Stimulated activated CD8-positive, alpha-beta memory T cell treated with anti-CD3 and anti-CD28 coated beads, Interleukin-12 subunit alpha, Interleukin-12 subunit beta, amount 100 ng/mL, for 4 hours (primary cell): ENCODE measurements around the gene DVL3.

Source experiments
- DNase-seq: peaks from one replicate; pipeline ENCODE4 v3.0.0-alpha.2; 2020; ENCODE audit warnings: low read depth

DVL3 gene

GRCh38 chr3:184176377-184177330 is 21.5 kb downstream of the DVL3 start:
- DNase-seq = no peak

- DNase-seq = no peak
Observed at GRCh38 chr3:184177331-184177731, 22.2 kb downstream of the DVL3 start.

GRCh38 chr3:184177767-184178306 is 22.7 kb downstream of the DVL3 start:
- no peak for DNase-seq

GRCh38 chr3:184178521-184179138 is 23.5 kb downstream of the DVL3 start:
- DNase-seq = no peak

- DNase-seq = no peak
Observed at GRCh38 chr3:184180165-184180564, 25.0 kb downstream of the DVL3 start.

- DNase-seq = no peak
Observed at GRCh38 chr3:184181596-184181995, 26.4 kb downstream of the DVL3 start.

- no peak for DNase-seq
Observed at GRCh38 chr3:184183679-184184078, 28.5 kb downstream of the DVL3 start.

- DNase-seq = no peak
Observed at GRCh38 chr3:184184546-184185230, 29.5 kb downstream of the DVL3 start.

GRCh38 chr3:184185461-184186183 is 30.4 kb downstream of the DVL3 start:
- DNase-seq = peak; percentile 100

- DNase-seq = no peak
Observed at GRCh38 chr3:184186184-184186901, 31.2 kb downstream of the DVL3 start, which contains the start of gene ABCF3. Gene ABCF3, plus strand, starts transcription at chr3:184186199. Its CDS starts 9 bp downstream, at chr3:184186208.

GRCh38 chr3:184186902-184187207 is 31.7 kb downstream of the DVL3 start:
- no peak for DNase-seq

GRCh38 chr3:184188080-184188479 is 32.9 kb downstream of the DVL3 start:
- DNase-seq = no peak

GRCh38 chr3:184189421-184189820 is 34.2 kb downstream of the DVL3 start:
- no peak for DNase-seq

GRCh38 chr3:184192889-184193288 is 37.7 kb downstream of the DVL3 start:
- DNase-seq = no peak

- no peak for DNase-seq
Observed at GRCh38 chr3:184193991-184194539, 38.9 kb downstream of the DVL3 start.

GRCh38 chr3:184196536-184196935 is 41.4 kb downstream of the DVL3 start:
- DNase-seq = no peak

- no peak for DNase-seq
Observed at GRCh38 chr3:184198509-184198908, 43.3 kb downstream of the DVL3 start.

- no peak for DNase-seq
Observed at GRCh38 chr3:184200825-184201224, 45.6 kb downstream of the DVL3 start.

- DNase-seq = no peak
Observed at GRCh38 chr3:184203526-184203925, 48.3 kb downstream of the DVL3 start.

GRCh38 chr3:184209146-184209923 is 54.2 kb downstream of the DVL3 start:
- no peak for DNase-seq
